Measurements from ENCODE around the gene CFAP97D1. TPM values are rescaled to one million over a fixed set of nuclear protein-coding genes. Genes with fewer than 3 reads are reported as not detected.

Gene CFAP97D1
- total RNA-seq, 2 experiments from 2014 or later, result 0.07 TPM; not detected in 1

GRCh38 chr17:43813386-43813785, 33.2 kb downstream of the CFAP97D1 start:
- ChIA-PET CTCF (interaction anchor here (1.3 to 1.4 kb wide), 2 partner anchors 33 to 65 kb away, joined by 3 to 4 read pairs; no protein-coding TSS in a partner anchor), POLR2A (no interaction called here)
- no peak for TF ChIP-seq CTCF (IDR thresholded peaks at IDR 0.05)
- H3K4me1 Mint-ChIP-seq (ENCODE audit: low read depth), result no peaks in the 10 kb centered on the region
- intact Hi-C loops (cut with micrococcal nuclease), result no loop called here
- H3K4me3 Mint-ChIP-seq, result no peak overlapping the region
- H3K36me3 Mint-ChIP-seq (ENCODE audit: low read depth), result no peaks in the 10 kb centered on the region
- H3K27ac Mint-ChIP-seq, result no peak overlapping the region
- peaks cover 4% of the 10 kb centered on the region for H3K27me3 Mint-ChIP-seq
- ATAC-seq (no peak), DNase-seq (no peak)
- H3K9me3 Mint-ChIP-seq, result no peaks in the 10 kb centered on the region

- CTCF ChIA-PET, result interaction anchor here (1.3 kb wide), 1 partner anchor 65 kb away, joined by 3 read pairs; no protein-coding TSS in a partner anchor
- H3K4me1 Mint-ChIP-seq (ENCODE audit: low read depth), result no peaks in the 10 kb centered on the region
- no peak overlapping the region for H3K4me3 Mint-ChIP-seq
- no peak for DNase-seq
- no peak for ATAC-seq
- no peak for TF ChIP-seq CTCF (IDR thresholded peaks at IDR 0.05)
- H3K27me3 Mint-ChIP-seq, result peaks cover 1% of the 10 kb centered on the region
- POLR2A ChIA-PET, result no interaction called here
- H3K27ac Mint-ChIP-seq, result no peak overlapping the region
- H3K36me3 Mint-ChIP-seq (ENCODE audit: low read depth), result no peaks in the 10 kb centered on the region
- intact Hi-C loops (cut with micrococcal nuclease), result no loop called here
- no peaks in the 10 kb centered on the region for H3K9me3 Mint-ChIP-seq
Observed at GRCh38 chr17:43814026-43814425, 33.8 kb downstream of the CFAP97D1 start.

GRCh38 chr17:43814714-43815113, 34.5 kb downstream of the CFAP97D1 start:
- Mint-ChIP-seq H3K9me3 (no peaks in the 10 kb centered on the region), H3K27ac (no peak overlapping the region), H3K4me3 (no peak overlapping the region), H3K36me3 (ENCODE audit: low read depth) (no peaks in the 10 kb centered on the region), H3K27me3 (peaks cover 1% of the 10 kb centered on the region), H3K4me1 (ENCODE audit: low read depth) (no peaks in the 10 kb centered on the region)
- intact Hi-C loops (cut with micrococcal nuclease), result no loop called here
- no peak for DNase-seq
- no peak for TF ChIP-seq CTCF (IDR thresholded peaks at IDR 0.05)
- no peak for ATAC-seq
- ChIA-PET CTCF (no interaction called here), POLR2A (interaction anchor here (0.6 kb wide), 1 partner anchor 256 kb away, joined by 3 read pairs; no protein-coding TSS in a partner anchor)

- H3K27me3 Mint-ChIP-seq, result no peaks in the 10 kb centered on the region
- no peak overlapping the region for H3K4me3 Mint-ChIP-seq
- ChIA-PET POLR2A (interaction anchor here (0.6 kb wide), 1 partner anchor 12 kb away, joined by 3 read pairs; no protein-coding TSS in a partner anchor), CTCF (interaction anchor here (1.1 to 2.0 kb wide), 3 partner anchors 30 to 62 kb away, joined by 3 to 7 read pairs (median 6); partner anchors contain the start of gene CD300LG)
- no peak for TF ChIP-seq CTCF (IDR thresholded peaks at IDR 0.05)
- H3K27ac Mint-ChIP-seq, result no peak overlapping the region
- intact Hi-C loops (cut with micrococcal nuclease), result no loop called here
- no peaks in the 10 kb centered on the region for H3K36me3 Mint-ChIP-seq (ENCODE audit: low read depth)
- H3K4me1 Mint-ChIP-seq (ENCODE audit: low read depth), result no peaks in the 10 kb centered on the region
- H3K9me3 Mint-ChIP-seq, result no peaks in the 10 kb centered on the region
- ATAC-seq, result no peak
- DNase-seq, result no peak
Observed at GRCh38 chr17:43816336-43817320, 36.4 kb downstream of the CFAP97D1 start.

GRCh38 chr17:43817826-43818225, 37.6 kb downstream of the CFAP97D1 start:
- DNase-seq, result no peak
- Mint-ChIP-seq H3K9me3 (no peaks in the 10 kb centered on the region), H3K27me3 (no peaks in the 10 kb centered on the region), H3K36me3 (ENCODE audit: low read depth) (no peaks in the 10 kb centered on the region), H3K27ac (no peak overlapping the region), H3K4me3 (no peak overlapping the region), H3K4me1 (ENCODE audit: low read depth) (no peaks in the 10 kb centered on the region)
- intact Hi-C loops (cut with micrococcal nuclease), result no loop called here
- ChIA-PET POLR2A (no interaction called here), CTCF (interaction anchor here (0.7 to 1.5 kb wide), 6 partner anchors 11 to 63 kb away, joined by 3 to 9 read pairs (median 4); no protein-coding TSS in a partner anchor)
- no peak for TF ChIP-seq CTCF (IDR thresholded peaks at IDR 0.05)
- no peak for ATAC-seq

All from activated CD8-positive, alpha-beta T cell treated with anti-CD3 and anti-CD28 coated beads for 36 hours (primary cell).